ENCODE results near the gene IDS.
"Not testable (repeated sequence)": the region's sequence is repeated elsewhere in the genome, so short reads cannot be mapped to it uniquely, and the experiment has no call there.

IDS gene

DNA sequence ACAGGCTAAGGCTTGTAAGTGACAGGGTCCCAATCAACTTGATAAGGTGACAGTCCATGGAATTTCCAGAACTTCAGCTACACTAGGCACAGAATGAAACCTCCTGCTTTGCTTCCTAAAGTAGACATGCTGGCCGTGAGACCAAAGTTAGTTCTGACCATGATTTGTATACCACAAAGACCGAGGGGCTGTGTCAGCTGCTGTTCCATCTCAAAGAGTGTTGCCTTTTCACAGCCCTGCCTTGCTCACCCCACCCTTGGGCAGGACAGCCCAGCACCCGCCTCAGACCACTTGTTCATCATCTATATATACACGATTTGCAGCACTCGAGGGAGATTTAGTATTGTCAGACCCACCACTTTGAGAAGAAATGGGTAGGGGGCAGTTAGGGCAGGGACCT, 5.3 kb downstream of the IDS start:
- DNase-seq: no peak

GRCh38 chrX:149498767-149499166, 6.3 kb downstream of the IDS start:
- DNase-seq: no peak

GRCh38 chrX:149497626-149498025, 7.5 kb downstream of the IDS start:
- DNase-seq: no peak

DNA sequence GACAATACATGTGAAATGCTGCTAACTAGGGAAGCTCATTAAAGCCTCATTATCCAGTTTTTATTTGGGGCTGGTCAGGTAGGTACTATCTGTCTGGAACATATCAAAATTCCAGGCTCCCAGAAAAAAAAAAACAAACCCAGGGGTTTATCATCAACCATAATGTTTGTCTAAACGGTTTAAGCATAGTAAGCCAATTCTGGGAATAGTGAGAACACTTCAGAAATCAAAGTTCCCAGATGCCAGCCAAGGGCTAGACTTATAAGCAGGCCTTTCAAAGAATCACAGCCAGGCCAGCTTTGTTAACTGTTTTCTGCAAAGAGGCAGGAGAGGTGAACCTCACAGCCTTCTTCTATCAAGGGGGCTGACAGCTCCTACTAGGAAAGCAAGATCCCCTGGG, 8.1 kb downstream of the IDS start:
- no peak for DNase-seq

DNA sequence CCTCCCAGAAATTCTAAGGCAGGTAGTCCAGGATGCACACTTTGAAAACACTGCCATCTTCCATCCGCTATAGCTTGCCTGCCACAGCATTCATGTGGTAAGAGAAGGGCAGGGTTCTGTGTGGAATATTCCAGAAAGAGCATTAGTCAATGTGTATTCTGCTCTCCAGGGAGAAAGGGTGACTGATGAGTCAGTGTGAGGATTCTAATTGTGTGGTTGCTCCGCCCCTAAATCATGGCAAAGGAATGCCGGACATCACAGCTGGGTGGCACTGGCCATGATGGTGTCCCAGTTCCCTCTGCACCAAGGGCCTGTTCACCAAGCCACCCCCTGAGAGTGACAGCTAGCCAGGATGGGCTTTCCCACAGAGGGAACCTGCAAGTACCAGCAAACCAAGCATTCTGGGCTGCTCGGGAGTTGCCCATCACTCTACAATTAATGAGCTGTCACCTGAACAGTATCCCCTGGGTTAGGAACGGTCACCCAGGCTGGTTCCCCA, 9.5 kb downstream of the IDS start:
- DNase-seq: no peak

GRCh38 chrX:149494844-149495565, 10.1 kb downstream of the IDS start:
- DNase-seq: no peak

DNA sequence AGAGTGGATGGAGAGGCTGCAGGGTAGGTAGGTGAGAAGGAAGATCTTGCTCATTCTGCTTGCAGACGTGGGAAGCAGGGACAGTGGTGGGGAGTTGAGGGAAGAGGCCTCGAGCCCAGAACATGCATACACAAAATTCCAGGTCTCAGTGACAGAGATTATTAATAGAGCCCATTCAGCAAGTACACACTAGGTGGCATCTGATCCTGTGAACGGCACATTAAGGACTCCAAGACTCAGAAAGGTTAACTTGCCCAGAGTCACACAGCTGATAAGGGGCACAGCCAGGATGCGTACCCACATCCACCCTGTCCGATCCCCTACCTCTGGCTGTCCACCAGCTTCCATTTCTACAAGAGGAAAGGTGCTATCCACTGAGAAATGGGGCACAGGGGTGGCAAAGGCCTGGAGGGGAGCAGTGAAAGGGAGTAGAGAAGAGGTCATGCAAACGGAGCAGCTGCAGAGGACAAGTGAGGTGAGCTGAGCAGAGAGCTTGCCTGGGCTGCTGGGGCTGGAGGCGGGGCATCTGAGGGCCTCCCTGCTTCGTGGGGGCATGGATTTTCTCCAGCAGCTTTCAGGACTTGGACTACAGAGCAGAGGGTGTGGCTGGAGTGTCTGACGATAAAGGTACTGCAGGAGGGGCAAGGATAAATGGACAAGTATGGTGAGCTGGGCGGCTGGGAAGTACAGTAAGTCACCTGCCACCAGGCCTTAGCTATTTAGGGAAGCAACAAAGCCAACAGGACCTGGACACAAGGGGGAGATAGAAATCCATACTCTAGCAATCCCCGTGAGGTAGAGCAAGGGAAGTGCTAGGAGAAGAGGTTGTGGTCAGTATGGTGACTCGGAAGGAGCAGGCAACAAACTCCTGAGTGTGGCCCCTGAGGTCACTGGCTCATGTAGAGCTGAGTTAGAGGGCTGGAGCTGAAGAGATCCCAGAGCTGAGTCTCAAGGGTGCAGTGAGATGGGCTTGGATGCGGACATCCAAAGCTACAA, 11.2 kb downstream of the IDS start:
- DNase-seq: no peak

DNA sequence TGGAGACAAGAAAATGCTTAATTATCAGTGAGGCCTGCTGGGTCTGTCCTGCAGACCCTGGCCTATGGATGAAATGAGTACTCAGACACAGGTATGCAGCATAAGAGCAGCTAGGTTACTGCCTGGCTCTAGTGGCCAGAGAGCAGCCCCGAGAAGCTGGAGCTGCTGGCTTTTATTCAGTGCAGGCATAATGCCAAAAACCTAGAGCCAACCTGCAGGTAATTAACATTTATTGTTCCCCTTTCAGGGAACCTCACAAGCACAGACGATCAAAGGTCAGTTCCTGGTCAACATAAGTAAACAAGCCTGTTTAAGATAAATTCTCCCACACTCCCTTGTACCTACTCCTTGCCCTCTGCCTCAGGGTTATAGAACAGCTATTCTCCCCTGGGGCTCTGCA, 13.3 kb downstream of the IDS start:
- no peak for DNase-seq

DNA sequence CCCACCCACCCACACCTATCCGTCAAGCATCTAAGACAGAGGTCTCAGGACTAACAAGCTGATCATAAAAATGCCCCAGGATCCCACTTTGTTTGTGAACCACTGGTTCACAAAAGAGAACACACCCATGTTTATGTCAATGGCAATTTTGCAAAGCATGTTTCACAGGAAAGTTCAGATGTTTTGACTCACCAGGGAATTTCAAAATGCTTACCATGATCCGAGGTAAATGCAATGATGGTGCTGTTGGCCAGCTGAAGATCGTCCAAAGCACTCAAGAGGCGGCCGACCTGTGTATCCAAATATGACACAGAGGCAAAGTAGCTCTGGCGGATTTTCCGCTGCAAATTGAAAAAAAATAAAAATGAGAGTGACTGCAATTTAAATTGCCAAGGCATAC, 15.0 kb downstream of the IDS start:
- no peak for DNase-seq

GRCh38 chrX:149488411-149489052, 16.6 kb downstream of the IDS start:
- peak in 1 of 56 donors; percentile 2 for DNase-seq

GRCh38 chrX:149488008-149488407, 17.1 kb downstream of the IDS start:
- not testable (repeated sequence) for DNase-seq

DNA sequence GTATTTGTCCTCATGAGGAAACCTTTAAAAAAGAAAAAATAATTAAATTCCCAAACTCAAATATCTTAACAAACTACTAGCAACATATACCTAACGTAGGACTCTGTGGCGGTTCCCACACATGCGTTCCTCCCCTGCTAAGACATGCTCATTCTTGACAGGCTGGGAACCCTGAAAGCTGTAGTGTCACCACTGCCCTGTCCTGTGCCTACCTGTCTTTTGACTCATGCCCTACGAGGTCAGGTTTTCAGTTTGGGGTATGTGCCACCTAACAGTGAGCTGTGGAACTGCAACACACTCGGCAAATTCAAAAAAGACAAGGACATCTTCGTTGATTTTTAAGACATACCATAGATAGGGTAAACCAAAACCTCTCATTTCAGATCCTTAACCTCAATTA, 17.8 kb downstream of the IDS start:
- no peak for DNase-seq

DNA sequence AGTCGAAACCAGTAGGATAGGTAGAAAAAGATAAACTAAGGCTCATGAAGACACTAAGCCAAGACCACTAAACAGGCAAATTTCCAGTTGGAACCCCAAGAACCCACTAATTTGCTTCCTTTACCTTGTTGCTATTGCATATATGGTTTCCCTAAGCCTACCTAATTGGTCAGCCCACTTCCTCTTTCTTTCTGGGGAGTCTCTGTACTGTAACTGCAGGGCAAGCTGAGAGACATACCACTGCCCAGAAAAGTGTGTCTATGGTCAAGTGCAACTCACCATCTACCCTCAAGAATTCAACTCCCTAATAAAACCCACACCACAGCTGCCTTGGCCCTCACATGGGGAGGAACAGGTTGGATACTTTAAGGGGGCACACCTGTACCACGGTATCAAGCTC, 28.6 kb downstream of the IDS start:
- DNase-seq: no peak

DNA sequence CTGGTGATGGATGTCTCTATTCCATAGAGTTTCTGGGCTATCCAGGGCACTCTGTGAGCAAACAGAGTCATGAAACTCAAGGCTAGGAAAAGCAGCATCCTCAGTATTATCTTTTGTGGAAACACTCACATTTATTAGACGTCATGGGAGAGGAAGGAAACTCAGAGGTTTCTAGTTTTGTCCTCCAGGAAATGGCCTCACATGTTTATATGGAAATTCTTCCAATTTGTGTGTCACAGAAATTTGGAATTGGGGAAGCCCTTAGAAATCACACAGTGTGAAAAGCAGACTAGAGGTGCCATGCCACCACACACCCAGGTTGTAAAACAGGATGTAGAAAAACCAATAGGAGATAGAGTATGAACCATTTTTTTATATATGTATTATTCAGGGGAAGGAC, 31.1 kb downstream of the IDS start:
- no peak for DNase-seq

DNA sequence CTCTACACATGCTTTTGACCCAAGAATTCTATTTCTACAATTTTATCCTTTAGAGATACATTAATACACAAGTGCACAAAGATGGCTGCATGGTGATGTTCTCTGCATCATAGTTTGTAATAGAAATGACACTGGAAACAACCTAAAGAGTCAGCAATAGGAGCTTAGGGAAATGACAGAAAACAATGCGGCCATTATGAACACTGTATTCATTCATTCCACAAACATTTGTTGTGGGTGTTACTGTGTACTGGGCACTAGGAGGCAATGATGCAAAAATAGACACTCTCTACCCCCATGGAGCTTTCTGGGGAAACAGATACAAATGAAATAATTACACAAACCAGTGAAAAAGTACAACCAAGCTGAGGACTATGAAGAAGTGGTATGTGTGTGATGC, 32.0 kb downstream of the IDS start:
- no peak for DNase-seq

DNA sequence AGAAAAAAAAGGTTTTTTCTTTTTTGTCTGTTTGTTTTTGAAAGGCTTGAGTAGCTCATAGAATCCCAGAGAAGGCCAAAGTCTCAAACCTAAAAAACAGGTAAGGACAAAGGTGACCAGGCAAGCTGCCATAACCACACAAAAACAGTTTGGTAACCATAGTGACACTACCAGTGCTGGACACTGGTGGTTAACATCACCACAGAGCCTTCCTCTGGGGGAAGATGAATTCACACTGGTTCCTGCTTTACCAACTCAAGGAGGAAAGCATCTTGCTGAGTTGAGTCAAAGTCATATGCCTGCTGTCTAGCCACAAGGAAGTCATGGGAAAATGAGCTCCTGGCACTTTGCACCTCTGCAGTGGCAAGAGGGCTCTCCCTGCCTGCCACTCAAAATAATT, 32.5 kb downstream of the IDS start:
- no peak for DNase-seq

GRCh38 chrX:149471397-149471796, 33.7 kb downstream of the IDS start:
- no peak for DNase-seq

DNA sequence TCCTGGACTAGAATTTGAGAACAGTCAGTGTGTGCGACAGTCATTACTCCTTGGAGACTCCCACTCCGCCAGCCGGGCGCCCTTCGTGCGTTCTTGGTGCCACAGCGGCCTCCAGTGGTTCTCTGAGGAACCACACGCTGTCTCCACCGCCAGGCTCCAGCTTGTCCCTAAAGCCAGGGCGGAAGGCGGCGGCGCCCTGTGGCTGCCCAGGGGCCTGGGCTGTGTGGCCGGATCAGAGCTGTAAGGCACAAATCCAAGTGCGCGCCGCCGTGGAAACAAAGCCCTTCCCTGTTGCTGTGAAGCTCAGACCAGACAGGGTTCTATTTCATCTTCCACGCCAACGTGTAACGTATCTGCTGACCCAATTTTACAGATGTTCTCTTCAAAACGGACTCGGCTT, 34.2 kb downstream of the IDS start:
- DNase-seq: peak in 55 of 56 donors; percentile 10 to 87 (median 66)

DNA sequence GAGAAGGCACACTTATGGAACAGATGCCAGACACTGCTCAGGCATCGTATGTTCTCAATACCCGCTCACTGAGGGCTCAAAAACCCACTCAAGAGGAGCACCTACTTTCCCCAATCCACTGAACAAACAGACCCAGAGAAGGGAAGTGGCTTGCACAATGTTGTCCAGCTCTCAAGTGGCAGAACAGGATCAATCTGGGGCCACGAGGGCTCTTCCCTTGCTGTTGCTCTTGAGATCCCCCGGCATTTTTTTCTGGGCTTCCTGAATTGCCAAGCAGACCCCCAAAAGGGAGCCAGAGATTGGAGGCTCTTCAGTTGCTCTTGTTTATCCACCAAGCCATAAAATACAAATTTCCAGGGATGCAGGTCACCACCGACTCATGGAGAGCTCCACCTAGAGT, 35.7 kb downstream of the IDS start:
- no peak for DNase-seq

DNA sequence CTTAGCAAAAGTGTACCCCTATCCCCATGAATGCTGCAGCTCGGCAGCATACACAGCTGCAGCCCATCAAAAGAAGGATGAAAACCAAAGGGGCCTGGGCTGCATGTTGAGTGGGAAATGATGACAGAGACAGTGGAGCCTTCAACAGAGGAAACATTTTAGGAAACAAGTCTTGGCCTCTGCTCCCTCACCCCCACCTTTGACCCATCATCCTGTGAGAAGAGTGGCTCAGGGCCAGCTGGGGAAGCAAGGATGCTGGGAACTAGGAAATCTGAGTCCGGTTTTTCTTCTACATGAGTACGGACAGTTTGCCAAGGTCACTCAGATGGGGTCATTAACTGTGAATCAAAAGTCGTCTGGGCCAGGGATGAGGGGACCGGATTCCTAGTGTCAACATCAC, 37.2 kb downstream of the IDS start:
- no peak for DNase-seq

- DNase-seq: no peak
These were observed 37.6 kb downstream of the IDS start for GRCh38 chrX:149467461-149467860.

- DNase-seq: no peak
These were observed 42.3 kb downstream of the IDS start for GRCh38 chrX:149462849-149463248.
